GM23338 (cell line): ENCODE measurements around the gene C14orf93. TPM values are rescaled to one million over a fixed set of nuclear protein-coding genes. Genes with fewer than 3 reads are reported as not detected.

Experiments used
- ATAC-seq: fragments of 200-7000 bp; cut with Tn5 transposase; 3 replicates; pipeline ENCODE4 v1.9.1; 2020
- DNase-seq: peaks from one replicate; pipeline ENCODE4 v3.0.0-alpha.2; 2015; ENCODE audit warnings: low spot score
- H2AFZ ChIP-seq: fragments of 200-600 bp; sonication (generic); 2 replicates; pipeline ENCODE4 v1.8.0; 2016; ENCODE audit warnings: antibody characterized with exemption, mild to moderate bottlenecking, moderate library complexity
- H3F3A ChIP-seq: fragments of 200-600 bp; sonication (generic); replicated peaks from 2 replicates; pipeline ENCODE4 v1.8.0; 2017; ENCODE audit warnings: antibody characterized with exemption, mixed run types, low read depth
- H3K27ac ChIP-seq: fragments of 200-600 bp; sonication (generic); 2 replicates; pipeline ENCODE4 v1.6.1; 2016; ENCODE audit warnings: low read depth
- H3K27me3 ChIP-seq: fragments of 200-600 bp; sonication (generic); 2 replicates; pipeline ENCODE4 v1.8.0; 2016; ENCODE audit warnings: mild to moderate bottlenecking, mixed run types, moderate library complexity; ENCODE audit not compliant: insufficient read depth
- H3K36me3 ChIP-seq: fragments of 200-600 bp; sonication (generic); 2 replicates; pipeline ENCODE4 v1.8.0; 2016; ENCODE audit warnings: mild to moderate bottlenecking; ENCODE audit not compliant: insufficient read depth
- H3K4me1 ChIP-seq: fragments of 200-600 bp; sonication (generic); 2 replicates; pipeline ENCODE4 v1.8.0; 2016; ENCODE audit warnings: mild to moderate bottlenecking, moderate library complexity; ENCODE audit not compliant: insufficient read depth
- H3K4me2 ChIP-seq: fragments of 200-600 bp; sonication (generic); 2 replicates; pipeline ENCODE4 v1.7.1; 2017; ENCODE audit warnings: mixed run types
- H3K4me3 ChIP-seq: fragments of 200-600 bp; sonication (generic); 2 replicates; pipeline ENCODE4 v1.6.1; 2016; ENCODE audit warnings: mixed run types
- H3K79me2 ChIP-seq: fragments of 200-600 bp; sonication (generic); replicated peaks from 2 replicates; pipeline ENCODE4 v1.8.0; 2017; ENCODE audit warnings: mild to moderate bottlenecking; ENCODE audit not compliant: insufficient read depth
- H3K9me2 ChIP-seq: fragments of 200-600 bp; sonication (generic); 2 replicates; pipeline ENCODE4 v1.8.0; 2017; ENCODE audit not compliant: insufficient read depth
- H4K20me1 ChIP-seq: fragments of 200-600 bp; sonication (generic); replicated peaks from 2 replicates; pipeline ENCODE4 v1.8.0; 2017; ENCODE audit warnings: mild to moderate bottlenecking; ENCODE audit not compliant: insufficient read depth
- H3K27ac Mint-ChIP-seq: 2 replicates; pipeline ENCODE4 v1.8.0; 2020; ENCODE audit warnings: inconsistent platforms, mild to moderate bottlenecking, moderate library complexity, mixed read lengths
- H3K27me3 Mint-ChIP-seq: 3 replicates; pipeline ENCODE4 v1.8.0; 2022; ENCODE audit warnings: low read depth, mild to moderate bottlenecking, moderate library complexity, mixed read lengths, inconsistent platforms; ENCODE audit not compliant: insufficient read depth, poor library complexity
- H3K36me3 Mint-ChIP-seq: 3 replicates; pipeline ENCODE4 v1.8.0; 2021; ENCODE audit warnings: low read depth, mild to moderate bottlenecking, inconsistent platforms, moderate library complexity, mixed read lengths
- H3K4me1 Mint-ChIP-seq: 3 replicates; pipeline ENCODE4 v1.8.0; 2020; ENCODE audit warnings: mild to moderate bottlenecking, inconsistent platforms, mixed read lengths
- H3K4me3 Mint-ChIP-seq: 3 replicates; pipeline ENCODE4 v1.8.0; 2021; ENCODE audit warnings: moderate library complexity, mild to moderate bottlenecking, inconsistent platforms, mixed read lengths
- H3K9me3 Mint-ChIP-seq: 3 replicates; pipeline ENCODE4 v1.8.0; 2020; ENCODE audit warnings: moderate library complexity, mild to moderate bottlenecking, inconsistent platforms, mixed read lengths
- CREB1 ChIP-seq: fragments of 250-450 bp; sonication (Bioruptor Pico); IDR thresholded peaks from 2 replicates; pipeline ENCODE4 v1.5.0; 2020; ENCODE audit warnings: low read depth, mild to moderate bottlenecking, moderate library complexity
- NANOG ChIP-seq: IDR thresholded peaks from 2 replicates; pipeline ENCODE4 v1.6.1; 2016; ENCODE audit warnings: antibody characterized with exemption, borderline replicate concordance
- POLR2AphosphoS5 ChIP-seq: IDR thresholded peaks from 2 replicates; pipeline ENCODE4 v1.6.1; 2016; ENCODE audit warnings: antibody characterized with exemption, low read depth
- STAT1 ChIP-seq: IDR thresholded peaks from one replicate; pipeline ENCODE4 v1.6.1; 2016; ENCODE audit warnings: antibody characterized with exemption; ENCODE audit not compliant: unreplicated experiment
- ZNF114 ChIP-seq: fragments of 250-450 bp; sonication (Bioruptor Pico); IDR thresholded peaks from 2 replicates; pipeline ENCODE4 v1.5.0; 2020; ENCODE audit warnings: mild to moderate bottlenecking, moderate library complexity
- polyA plus RNA-seq: library from polyadenylated mRNA; unstranded; fragments of >200 nt; fragmentation: Nextera tagmentation; extraction: Ambion mirVana; gene quantifications from 2 replicates; pipeline ENCODE4 v1.2.1, GENCODE V29; 2016
- total RNA-seq: library from RNA; depleted of rRNA; stranded (reverse); fragments of >200 nt; shearing (Covaris generic); gene quantifications from 2 replicates; pipeline ENCODE4 v1.2.3, GENCODE V29; 2014
- TF ChIP-seq, protein P1 (sequence below): IDR thresholded peaks from one replicate; pipeline ENCODE4 v1.6.1; 2018; ENCODE audit warnings: antibody characterized with exemption; ENCODE audit not compliant: unreplicated experiment
- TF ChIP-seq, protein P2 (sequence below): IDR thresholded peaks from 2 replicates; pipeline ENCODE4 v1.6.1; 2016; ENCODE audit warnings: antibody characterized with exemption
- TF ChIP-seq, protein P3 (sequence below), 2 experiments: fragments of 200-600 bp in 1 of 2; sonication (generic) in 1 of 2; conservative IDR thresholded peaks; 2 replicates each; pipeline versions ENCODE4 v1.5.1 to v1.6.1; 2016 to 2017; ENCODE audit warnings: antibody characterized with exemption in 2 of 2, low read depth in 2 of 2, mild to moderate bottlenecking in 2 of 2, moderate library complexity in 1 of 2

Gene C14orf93
- total and polyA plus RNA-seq, 2 experiments from 2014 or later = 3.5 to 11.7 TPM

DNA sequence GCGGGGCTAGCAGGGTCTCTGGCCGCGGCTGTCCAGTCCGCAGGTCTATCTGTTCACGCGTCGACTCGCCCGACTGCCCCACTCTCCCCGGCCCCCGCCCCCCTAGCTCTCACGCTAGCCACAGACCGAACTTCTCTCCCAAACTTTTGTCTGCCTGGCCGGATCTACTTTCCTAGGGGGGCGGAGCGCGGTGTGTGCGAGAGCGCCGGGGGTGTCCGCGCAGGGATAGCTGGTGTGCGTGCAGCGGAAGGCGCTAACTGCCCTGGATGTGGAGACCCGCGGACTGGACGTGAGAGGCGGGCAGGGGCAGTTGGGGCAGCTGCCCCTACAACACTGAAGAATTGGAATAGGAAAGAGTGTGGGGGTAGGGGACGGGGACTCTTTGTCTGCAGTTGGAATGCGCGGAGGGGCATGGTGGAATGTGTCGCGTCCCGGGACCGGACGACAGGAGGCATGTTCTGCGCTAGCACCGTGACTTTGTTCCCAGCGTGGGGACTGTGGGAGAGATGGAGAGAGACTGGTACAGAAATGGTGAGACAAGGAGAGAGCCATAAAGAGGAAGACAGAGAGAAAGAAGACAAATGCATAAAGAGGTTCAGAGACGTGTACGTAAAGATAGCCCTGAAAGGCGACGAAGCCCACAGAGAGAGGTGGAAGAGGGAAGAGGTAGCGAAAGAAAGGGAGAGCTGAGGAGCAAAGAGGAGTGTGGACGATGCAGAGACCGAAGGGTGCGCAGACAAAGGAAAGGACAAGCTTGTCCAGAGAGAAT is 27.3 kb downstream of the C14orf93 start, which contains the start of gene AJUBA:
Gene AJUBA (minus strand): TSS at position 75 of the 769 bp plus-strand sequence. CDS start 285 bp downstream, outside the sequence.
- Histone ChIP-seq H3K4me3 (peak within 1 kb of the TSS; percentile 70), H3K4me1 (peaks cover 31% of the 10 kb centered on the region), H3K79me2 (peaks cover 39% of the 10 kb centered on the region), H3K9me2 (no peaks in the 10 kb centered on the region), H3K36me3 (no peaks in the 10 kb centered on the region), H2AFZ (peak within 1 kb of the TSS; percentile 8; the same call in 1 of the 2 replicates), H3K27me3 (peaks cover 19% of the 10 kb centered on the region), H3K4me2 (peak within 1 kb of the TSS; percentile 92), H4K20me1 (no peaks in the 10 kb centered on the region; the same call in none of the 2 replicates), H3K27ac (peak within 1 kb of the TSS; percentile 81; the same call in 1 of the 2 replicates), H3F3A (peaks cover 26% of the 10 kb centered on the region)
- H3K27me3 Mint-ChIP-seq = peaks cover 13% of the 10 kb centered on the region
- peak; percentile 96 for DNase-seq
- peaks cover 14% of the 10 kb centered on the region; the same call in 2 of the 3 replicates for H3K9me3 Mint-ChIP-seq
- H3K4me1 Mint-ChIP-seq = peaks cover 30% of the 10 kb centered on the region
- ATAC-seq = peak; percentile 17
- H3K36me3 Mint-ChIP-seq = peaks cover 36% of the 10 kb centered on the region
- TF ChIP-seq CREB1 (CRISPR knock-in tag) (peak; percentile 67), POLR2AphosphoS5 (peak; percentile 80), ZNF114 (CRISPR knock-in tag) (no peak)
- no peak within 1 kb of the TSS; the same call in 2 of the 3 replicates for H3K4me3 Mint-ChIP-seq
- no peak within 1 kb of the TSS for H3K27ac Mint-ChIP-seq

DNA sequence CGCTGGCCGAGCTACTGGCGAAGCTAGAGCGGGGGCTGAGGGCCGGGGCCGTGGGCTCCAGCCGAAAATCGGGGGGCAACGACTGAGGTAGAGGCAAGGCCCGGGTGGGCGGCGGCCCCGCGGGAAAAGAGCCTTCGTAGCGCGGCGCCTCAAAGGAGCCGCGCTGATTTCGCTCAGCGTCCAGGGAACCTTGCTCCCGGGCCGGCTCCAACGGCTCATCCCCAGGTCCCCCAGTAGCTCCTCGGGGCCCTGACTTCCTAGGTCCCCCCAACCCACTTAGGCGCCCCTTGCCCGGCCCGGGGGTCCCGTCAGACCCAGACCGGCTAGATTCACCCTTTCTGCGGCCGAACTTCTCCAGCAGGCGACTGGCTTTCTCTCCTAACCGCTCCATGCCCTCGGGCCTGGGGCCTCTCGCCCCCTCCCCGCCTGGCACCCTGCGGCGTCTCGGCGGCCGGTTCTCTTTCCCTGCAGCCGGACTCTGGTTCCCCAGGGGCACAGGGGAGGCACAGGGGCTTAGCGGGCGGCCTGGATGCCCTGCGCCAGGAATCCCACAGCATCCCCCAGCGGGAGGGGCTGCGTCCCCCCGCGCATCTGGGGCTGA is 28.0 kb downstream of the C14orf93 start:
- peak; percentile 14 for ATAC-seq
- DNase-seq = peak; percentile 65
- TF ChIP-seq POLR2AphosphoS5 = no peak
- TF ChIP-seq ZNF114 (CRISPR knock-in tag) = no peak
- TF ChIP-seq, protein P1, sequence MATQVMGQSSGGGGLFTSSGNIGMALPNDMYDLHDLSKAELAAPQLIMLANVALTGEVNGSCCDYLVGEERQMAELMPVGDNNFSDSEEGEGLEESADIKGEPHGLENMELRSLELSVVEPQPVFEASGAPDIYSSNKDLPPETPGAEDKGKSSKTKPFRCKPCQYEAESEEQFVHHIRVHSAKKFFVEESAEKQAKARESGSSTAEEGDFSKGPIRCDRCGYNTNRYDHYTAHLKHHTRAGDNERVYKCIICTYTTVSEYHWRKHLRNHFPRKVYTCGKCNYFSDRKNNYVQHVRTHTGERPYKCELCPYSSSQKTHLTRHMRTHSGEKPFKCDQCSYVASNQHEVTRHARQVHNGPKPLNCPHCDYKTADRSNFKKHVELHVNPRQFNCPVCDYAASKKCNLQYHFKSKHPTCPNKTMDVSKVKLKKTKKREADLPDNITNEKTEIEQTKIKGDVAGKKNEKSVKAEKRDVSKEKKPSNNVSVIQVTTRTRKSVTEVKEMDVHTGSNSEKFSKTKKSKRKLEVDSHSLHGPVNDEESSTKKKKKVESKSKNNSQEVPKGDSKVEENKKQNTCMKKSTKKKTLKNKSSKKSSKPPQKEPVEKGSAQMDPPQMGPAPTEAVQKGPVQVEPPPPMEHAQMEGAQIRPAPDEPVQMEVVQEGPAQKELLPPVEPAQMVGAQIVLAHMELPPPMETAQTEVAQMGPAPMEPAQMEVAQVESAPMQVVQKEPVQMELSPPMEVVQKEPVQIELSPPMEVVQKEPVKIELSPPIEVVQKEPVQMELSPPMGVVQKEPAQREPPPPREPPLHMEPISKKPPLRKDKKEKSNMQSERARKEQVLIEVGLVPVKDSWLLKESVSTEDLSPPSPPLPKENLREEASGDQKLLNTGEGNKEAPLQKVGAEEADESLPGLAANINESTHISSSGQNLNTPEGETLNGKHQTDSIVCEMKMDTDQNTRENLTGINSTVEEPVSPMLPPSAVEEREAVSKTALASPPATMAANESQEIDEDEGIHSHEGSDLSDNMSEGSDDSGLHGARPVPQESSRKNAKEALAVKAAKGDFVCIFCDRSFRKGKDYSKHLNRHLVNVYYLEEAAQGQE = no peak
- TF ChIP-seq STAT1 = no peak
- TF ChIP-seq, protein P2, sequence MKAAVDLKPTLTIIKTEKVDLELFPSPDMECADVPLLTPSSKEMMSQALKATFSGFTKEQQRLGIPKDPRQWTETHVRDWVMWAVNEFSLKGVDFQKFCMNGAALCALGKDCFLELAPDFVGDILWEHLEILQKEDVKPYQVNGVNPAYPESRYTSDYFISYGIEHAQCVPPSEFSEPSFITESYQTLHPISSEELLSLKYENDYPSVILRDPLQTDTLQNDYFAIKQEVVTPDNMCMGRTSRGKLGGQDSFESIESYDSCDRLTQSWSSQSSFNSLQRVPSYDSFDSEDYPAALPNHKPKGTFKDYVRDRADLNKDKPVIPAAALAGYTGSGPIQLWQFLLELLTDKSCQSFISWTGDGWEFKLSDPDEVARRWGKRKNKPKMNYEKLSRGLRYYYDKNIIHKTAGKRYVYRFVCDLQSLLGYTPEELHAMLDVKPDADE = no peak
- TF ChIP-seq NANOG = no peak
- TF ChIP-seq, protein P3, sequence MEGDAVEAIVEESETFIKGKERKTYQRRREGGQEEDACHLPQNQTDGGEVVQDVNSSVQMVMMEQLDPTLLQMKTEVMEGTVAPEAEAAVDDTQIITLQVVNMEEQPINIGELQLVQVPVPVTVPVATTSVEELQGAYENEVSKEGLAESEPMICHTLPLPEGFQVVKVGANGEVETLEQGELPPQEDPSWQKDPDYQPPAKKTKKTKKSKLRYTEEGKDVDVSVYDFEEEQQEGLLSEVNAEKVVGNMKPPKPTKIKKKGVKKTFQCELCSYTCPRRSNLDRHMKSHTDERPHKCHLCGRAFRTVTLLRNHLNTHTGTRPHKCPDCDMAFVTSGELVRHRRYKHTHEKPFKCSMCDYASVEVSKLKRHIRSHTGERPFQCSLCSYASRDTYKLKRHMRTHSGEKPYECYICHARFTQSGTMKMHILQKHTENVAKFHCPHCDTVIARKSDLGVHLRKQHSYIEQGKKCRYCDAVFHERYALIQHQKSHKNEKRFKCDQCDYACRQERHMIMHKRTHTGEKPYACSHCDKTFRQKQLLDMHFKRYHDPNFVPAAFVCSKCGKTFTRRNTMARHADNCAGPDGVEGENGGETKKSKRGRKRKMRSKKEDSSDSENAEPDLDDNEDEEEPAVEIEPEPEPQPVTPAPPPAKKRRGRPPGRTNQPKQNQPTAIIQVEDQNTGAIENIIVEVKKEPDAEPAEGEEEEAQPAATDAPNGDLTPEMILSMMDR (conservative IDR thresholded peaks at IDR 0.05; ENCODE audit: low read depth in 2 of 2) = no peak

More for the DNA sequence above, 28.0 kb downstream of the C14orf93 start:
- 0 out of 2 replicates have a peak overlapping the region, but pooled peaks have one; percentile 81 for H3K27ac ChIP-seq
- H3K27me3 ChIP-seq = peaks cover 19% of the 10 kb centered on the region
- Mint-ChIP-seq H3K4me1 (peaks cover 37% of the 10 kb centered on the region), H3K9me3 (peaks cover 14% of the 10 kb centered on the region; the same call in 2 of the 3 replicates), H3K36me3 (peaks cover 36% of the 10 kb centered on the region), H3K27ac (no peak overlapping the region), H3K4me3 (no peak overlapping the region; the same call in 2 of the 3 replicates), H3K27me3 (peaks cover 12% of the 10 kb centered on the region)
- no peak overlapping the region for H2AFZ ChIP-seq
- peak overlapping the region; percentile 70 for H3K4me3 ChIP-seq
- H3F3A ChIP-seq = peaks cover 30% of the 10 kb centered on the region
- no peaks in the 10 kb centered on the region for H3K36me3 ChIP-seq
- H3K9me2 ChIP-seq = no peaks in the 10 kb centered on the region
- H3K4me2 ChIP-seq = peak overlapping the region; percentile 92
- peaks cover 36% of the 10 kb centered on the region for H3K4me1 ChIP-seq
- H3K79me2 ChIP-seq = peaks cover 39% of the 10 kb centered on the region
- no peaks in the 10 kb centered on the region; the same call in none of the 2 replicates for H4K20me1 ChIP-seq
